A673 (cell line): ENCODE results near the gene TSSC4. TPM values are rescaled to one million over a fixed set of nuclear protein-coding genes. Genes with fewer than 3 reads are reported as not detected.

Experiments used
- BruUV-seq: library from RNA; stranded (reverse); fragments of 400-500 nt; replicated peaks from 2 replicates; lab custom pipeline; 2021; lab: Mats Ljungman, UMichigan
- CTCF ChIA-PET: fragments of 300-600 bp; sonication (Branson Sonifier 250); formaldehyde crosslinking; loops from one replicate; lab custom pipeline; 2022; ENCODE audit warnings: antibody characterized with exemption; lab: Charles Lee
- POLR2A ChIA-PET: fragments of 300-600 bp; sonication (Branson Sonifier 250); formaldehyde crosslinking; loops from one replicate; lab custom pipeline; 2022; ENCODE audit warnings: antibody characterized with exemption; ENCODE audit not compliant: low non-redundant PET; lab: Charles Lee
- DNase-seq: peaks from one replicate; pipeline ENCODE4 v3.0.0-alpha.2; 2015; ENCODE audit warnings: low spot score
- H3K27ac ChIP-seq: fragments of 200-600 bp; sonication (generic); 2 replicates; pipeline ENCODE4 v1.5.1; 2016; ENCODE audit warnings: mixed run types, low read depth, mild to moderate bottlenecking, mixed read lengths, antibody characterized with exemption, low read length; ENCODE audit not compliant: poor library complexity, severe bottlenecking
- H3K27me3 ChIP-seq: fragments of 200-600 bp; sonication (generic); replicated peaks from 2 replicates; pipeline ENCODE4 v1.6.1; 2017; ENCODE audit warnings: mixed run types, low read depth, mild to moderate bottlenecking, mixed read lengths, antibody characterized with exemption, low read length; ENCODE audit not compliant: insufficient read depth, poor library complexity
- H3K36me3 ChIP-seq: fragments of 200-600 bp; sonication (generic); 2 replicates; pipeline ENCODE4 v1.6.1; 2016; ENCODE audit warnings: mixed run types, mild to moderate bottlenecking, mixed read lengths, antibody characterized with exemption, low read length; ENCODE audit not compliant: insufficient read depth, poor library complexity, severe bottlenecking
- H3K4me1 ChIP-seq: fragments of 200-600 bp; sonication (generic); 2 replicates; pipeline ENCODE4 v1.6.1; 2017; ENCODE audit warnings: mixed run types, mild to moderate bottlenecking, mixed read lengths, antibody characterized with exemption, low read length; ENCODE audit not compliant: insufficient read depth, poor library complexity, severe bottlenecking
- H3K4me3 ChIP-seq: fragments of 200-600 bp; sonication (generic); 2 replicates; pipeline ENCODE4 v1.5.1; 2016; ENCODE audit warnings: low read depth, mixed run types, mild to moderate bottlenecking, mixed read lengths, low read length; ENCODE audit not compliant: poor library complexity, severe bottlenecking
- H3K9me3 ChIP-seq: fragments of 200-600 bp; sonication (generic); 2 replicates; pipeline ENCODE4 v1.6.1; 2016; ENCODE audit warnings: mixed run types, low read depth, mild to moderate bottlenecking, mixed read lengths, antibody characterized with exemption, low read length; ENCODE audit not compliant: poor library complexity, severe bottlenecking
- EZH2 ChIP-seq: fragments of 200-600 bp; sonication (generic); IDR thresholded peaks from 2 replicates; pipeline ENCODE4 v1.6.1; 2017; ENCODE audit warnings: borderline replicate concordance, low read depth, mild to moderate bottlenecking, mixed read lengths, antibody characterized with exemption, low read length; ENCODE audit not compliant: poor library complexity, severe bottlenecking
- intact Hi-C: fragments of 100-400 bp; cut with micrococcal nuclease; formaldehyde crosslinking; loops from one replicate; pipeline ENCODE4 v1.10.0; 2022; ENCODE audit not compliant: unreplicated experiment
- total RNA-seq: library from RNA; stranded (reverse); gene quantifications from 2 replicates; pipeline ENCODE4 v1.2.3, GENCODE V29; 2021
- TF ChIP-seq, protein P1 (sequence below): fragments of 300-800, 200-600 bp; sonication (generic); conservative IDR thresholded peaks from 2 replicates; pipeline ENCODE4 v1.5.1; 2017; ENCODE audit warnings: low read depth, mild to moderate bottlenecking, antibody characterized with exemption, low read length, moderate library complexity, mixed read lengths

The TSSC4 gene
- total RNA-seq, 1 experiment from 2014 or later: 46.8 TPM

- no peak for TF ChIP-seq EZH2
- TF ChIP-seq, protein P1, sequence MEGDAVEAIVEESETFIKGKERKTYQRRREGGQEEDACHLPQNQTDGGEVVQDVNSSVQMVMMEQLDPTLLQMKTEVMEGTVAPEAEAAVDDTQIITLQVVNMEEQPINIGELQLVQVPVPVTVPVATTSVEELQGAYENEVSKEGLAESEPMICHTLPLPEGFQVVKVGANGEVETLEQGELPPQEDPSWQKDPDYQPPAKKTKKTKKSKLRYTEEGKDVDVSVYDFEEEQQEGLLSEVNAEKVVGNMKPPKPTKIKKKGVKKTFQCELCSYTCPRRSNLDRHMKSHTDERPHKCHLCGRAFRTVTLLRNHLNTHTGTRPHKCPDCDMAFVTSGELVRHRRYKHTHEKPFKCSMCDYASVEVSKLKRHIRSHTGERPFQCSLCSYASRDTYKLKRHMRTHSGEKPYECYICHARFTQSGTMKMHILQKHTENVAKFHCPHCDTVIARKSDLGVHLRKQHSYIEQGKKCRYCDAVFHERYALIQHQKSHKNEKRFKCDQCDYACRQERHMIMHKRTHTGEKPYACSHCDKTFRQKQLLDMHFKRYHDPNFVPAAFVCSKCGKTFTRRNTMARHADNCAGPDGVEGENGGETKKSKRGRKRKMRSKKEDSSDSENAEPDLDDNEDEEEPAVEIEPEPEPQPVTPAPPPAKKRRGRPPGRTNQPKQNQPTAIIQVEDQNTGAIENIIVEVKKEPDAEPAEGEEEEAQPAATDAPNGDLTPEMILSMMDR: no peak
- no peaks in the 10 kb centered on the region for H3K9me3 ChIP-seq
- no peak for DNase-seq
- H3K4me3 ChIP-seq: no peak overlapping the region
- no TSS peak for BruUV-seq
- intact Hi-C loops: no loop called here
- ChIA-PET POLR2A (no interaction called here), CTCF (no interaction called here)
- H3K27ac ChIP-seq: no peak overlapping the region
- H3K4me1 ChIP-seq: peaks cover 6% of the 10 kb centered on the region
- no peaks in the 10 kb centered on the region for H3K36me3 ChIP-seq
- H3K27me3 ChIP-seq: no peaks in the 10 kb centered on the region
Measured at GRCh38 chr11:2382936-2383851, 17.4 kb upstream of the TSSC4 start.

DNA sequence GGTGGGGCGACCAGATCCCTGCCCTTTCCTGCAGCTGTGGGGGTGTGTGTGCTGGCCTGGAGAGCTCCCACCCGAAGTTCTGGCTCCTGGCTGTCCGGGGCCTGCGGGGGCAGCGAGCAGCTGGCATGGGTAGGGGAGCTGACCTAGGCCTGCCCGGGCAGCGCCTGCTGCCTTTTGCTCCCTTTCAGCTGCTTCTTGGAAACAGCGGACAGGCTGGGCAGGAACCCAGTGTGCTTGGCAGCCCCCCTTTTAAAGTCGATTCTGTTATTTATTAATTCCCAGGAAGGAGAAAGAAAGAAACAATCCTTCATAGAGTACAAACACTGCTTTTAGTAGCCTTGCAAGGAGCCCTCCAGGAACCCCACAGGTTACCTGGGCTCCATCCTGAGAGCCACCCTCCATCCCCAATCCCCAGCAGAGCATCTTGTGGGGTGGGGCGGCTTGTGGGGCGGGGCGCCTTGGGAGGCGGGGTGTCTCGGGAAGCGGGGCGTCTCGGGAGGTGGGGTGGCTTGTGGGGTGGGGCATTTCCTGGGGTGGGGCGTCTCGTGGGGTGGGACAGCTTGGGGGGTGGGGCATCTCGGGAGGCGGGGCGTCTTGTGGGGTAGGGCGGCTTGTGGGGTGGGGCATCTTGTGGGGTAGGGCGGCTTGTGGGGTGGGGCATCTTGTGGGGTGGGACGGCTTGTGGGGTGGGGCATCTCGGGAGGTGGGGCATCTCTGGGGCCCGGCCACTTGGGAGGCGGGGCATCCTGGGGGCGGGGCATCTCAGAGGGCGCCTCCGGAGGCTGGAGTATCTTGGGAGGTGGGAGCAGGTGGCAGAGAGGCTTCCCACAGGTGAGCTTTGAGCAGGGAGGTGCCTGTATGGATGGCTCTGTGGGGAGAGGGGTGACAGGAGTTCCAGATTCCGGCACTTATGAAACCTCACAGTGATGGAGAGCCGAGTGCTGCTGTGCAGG lies 16.4 kb upstream of the TSSC4 start:
- H3K27me3 ChIP-seq: no peaks in the 10 kb centered on the region
- ChIA-PET CTCF (no interaction called here), POLR2A (no interaction called here)
- TF ChIP-seq, protein P1: no peak
- TF ChIP-seq EZH2: no peak
- H3K27ac ChIP-seq: no peak overlapping the region
- H3K4me3 ChIP-seq: no peak overlapping the region
- H3K36me3 ChIP-seq: no peaks in the 10 kb centered on the region
- no peak for DNase-seq
- intact Hi-C loops: no loop called here
- no peaks in the 10 kb centered on the region for H3K9me3 ChIP-seq
- H3K4me1 ChIP-seq: no peaks in the 10 kb centered on the region
- no TSS peak for BruUV-seq
